HCT116 (cell line): ENCODE measurements around the gene KLK7. TPM values are rescaled to one million over a fixed set of nuclear protein-coding genes. Genes with fewer than 3 reads are reported as not detected.

Source experiments
- ATAC-seq: fragments of 200-7000 bp; cut with Tn5 transposase; 2 replicates; pipeline ENCODE4 v1.9.1; 2020; ENCODE audit warnings: mild to moderate bottlenecking, moderate library complexity
- BruUV-seq: library from RNA; stranded (reverse); fragments of 400-500 nt; replicated peaks from 2 replicates; lab custom pipeline; 2021; lab: Mats Ljungman, UMichigan
- CTCF ChIA-PET: fragments of 300-600 bp; sonication (Branson Sonifier 250); formaldehyde crosslinking; loops from one replicate; lab custom pipeline; 2021; ENCODE audit warnings: antibody characterized with exemption; lab: Charles Lee
- POLR2A ChIA-PET: fragments of 300-600, 350-600 bp; sonication (Branson Sonifier 250); formaldehyde crosslinking; loops from one replicate; lab custom pipeline; 2021; ENCODE audit warnings: antibody characterized with exemption; lab: Charles Lee
- RAD21 ChIA-PET, 2 experiments: fragments of 300-600 bp; sonication (Branson Sonifier 250); formaldehyde crosslinking; loops; one replicate each; lab custom pipeline; 2023; ENCODE audit warnings: low total read pairs in 2 of 2; ENCODE audit not compliant: uncharacterized antibody in 2 of 2, unreplicated experiment in 2 of 2, low non-redundant PET in 1 of 2; lab: Charles Lee
- DNase-seq: peaks from one replicate; pipeline ENCODE4 v3.0.0-alpha.2; 2010; ENCODE audit warnings: low read depth, low spot score
- H2AFZ ChIP-seq: fragments of 200-600 bp; shearing (Covaris generic), sonication (generic); 2 replicates; pipeline ENCODE4 v1.6.1; 2017; ENCODE audit warnings: low read depth, mixed run types, mixed read lengths, antibody characterized with exemption, low read length; ENCODE audit not compliant: poor library complexity, severe bottlenecking
- H3K27ac ChIP-seq: 2 replicates; pipeline ENCODE4 v1.5.1; 2012; ENCODE audit warnings: low read depth, low read length
- H3K27me3 ChIP-seq: fragments of 200-600 bp; sonication (generic); 2 replicates; pipeline ENCODE4 v1.6.1; 2016; ENCODE audit warnings: mixed run types, low read length, mixed read lengths; ENCODE audit not compliant: insufficient read depth
- H3K36me3 ChIP-seq, 2 experiments: fragments of 200-500 bp in 1 of 2; fragments of 200-600 bp in 1 of 2; sonication (Bioruptor generic) in 1 of 2; sonication (generic) in 1 of 2; 2 replicates each; pipeline versions ENCODE4 v1.5.1 to v1.6.1; 2014 to 2016; ENCODE audit warnings: low read length in 2 of 2, inconsistent platforms in 1 of 2, mixed read lengths in 1 of 2, mixed run types in 1 of 2; ENCODE audit not compliant: insufficient read depth in 2 of 2, control insufficient read depth in 1 of 2
- H3K4me1 ChIP-seq, 2 experiments: fragments of 200-600 bp in 1 of 2; sonication (generic) in 1 of 2; 2 replicates each; pipeline versions ENCODE4 v1.5.1 to v1.6.1; 2012 to 2017; ENCODE audit warnings: low read length in 2 of 2, inconsistent platforms in 1 of 2, mild to moderate bottlenecking in 1 of 2, mixed read lengths in 1 of 2, mixed run types in 1 of 2, moderate library complexity in 1 of 2; ENCODE audit not compliant: insufficient read depth in 2 of 2, control insufficient read depth in 1 of 2
- H3K4me2 ChIP-seq: fragments of 200-600 bp; sonication (generic); 2 replicates; pipeline ENCODE4 v1.6.1; 2017; ENCODE audit warnings: mixed run types, low read length, mixed read lengths
- H3K4me3 ChIP-seq, 2 experiments: fragments of 200-600 bp in 1 of 2; sonication (generic) in 1 of 2; replicated peaks in 1 of 2; 2 replicates each; pipeline ENCODE4 v1.5.1; 2011 to 2016; ENCODE audit warnings: low read length in 2 of 2, control low read depth in 1 of 2, low read depth in 1 of 2, mild to moderate bottlenecking in 1 of 2, mixed read lengths in 1 of 2, mixed run types in 1 of 2
- H3K79me2 ChIP-seq: fragments of 200-600 bp; sonication (generic); 2 replicates; pipeline ENCODE4 v1.6.1; 2017; ENCODE audit warnings: mild to moderate bottlenecking, mixed run types, low read length, moderate library complexity, mixed read lengths; ENCODE audit not compliant: insufficient read depth
- H3K9ac ChIP-seq: fragments of 200-600 bp; sonication (generic); 2 replicates; pipeline ENCODE4 v1.6.1; 2016; ENCODE audit warnings: low read length, mixed read lengths
- H3K9me2 ChIP-seq: fragments of 200-600 bp; sonication (generic), shearing (Covaris generic); 2 replicates; pipeline ENCODE4 v1.6.1; 2017; ENCODE audit warnings: mixed run types, mild to moderate bottlenecking, moderate library complexity; ENCODE audit not compliant: insufficient read depth
- H3K9me3 ChIP-seq, 2 experiments: fragments of 200-500 bp in 1 of 2; fragments of 200-600 bp in 1 of 2; sonication (Bioruptor generic) in 1 of 2; sonication (generic) in 1 of 2; 2 replicates each; pipeline ENCODE4 v1.6.1; 2014 to 2017; ENCODE audit warnings: low read length in 2 of 2, mixed read lengths in 2 of 2, inconsistent platforms in 1 of 2, low read depth in 1 of 2, mild to moderate bottlenecking in 1 of 2, mixed run types in 1 of 2, moderate library complexity in 1 of 2; ENCODE audit not compliant: control insufficient read depth in 1 of 2, insufficient read depth in 1 of 2
- H4K20me1 ChIP-seq: fragments of 200-600 bp; sonication (generic), shearing (Covaris generic); 2 replicates; pipeline ENCODE4 v1.6.1; 2017; ENCODE audit warnings: mixed run types, mild to moderate bottlenecking, moderate library complexity; ENCODE audit not compliant: insufficient read depth
- CBX3 ChIP-seq: IDR thresholded peaks from 2 replicates; pipeline ENCODE4 v1.6.1; 2012; ENCODE audit warnings: low read depth
- CTCF ChIP-seq, 3 experiments: fragments of 200-600 bp in 1 of 3; sonication (generic) in 1 of 3; IDR thresholded peaks in 2 of 3; conservative IDR thresholded peaks in 1 of 3; 2 replicates each; pipeline ENCODE4 v1.5.1; 2012 to 2017; ENCODE audit warnings: low read depth in 2 of 3, low read length in 2 of 3, antibody characterized with exemption in 1 of 3, borderline replicate concordance in 1 of 3, control low read depth in 1 of 3, mild to moderate bottlenecking in 1 of 3, mixed read lengths in 1 of 3, mixed run types in 1 of 3, moderate library complexity in 1 of 3; ENCODE audit not compliant: insufficient read depth in 1 of 3
- EZH2 ChIP-seq: fragments of 200-600 bp; sonication (generic); IDR thresholded peaks from 2 replicates; pipeline ENCODE4 v1.6.1; 2017; ENCODE audit warnings: antibody characterized with exemption, mixed run types
- EZH2phosphoT487 ChIP-seq: fragments of 200-600 bp; IDR thresholded peaks from 2 replicates; pipeline ENCODE4 v1.6.1; 2018; ENCODE audit warnings: antibody characterized with exemption, borderline replicate concordance
- FOSL1 ChIP-seq: IDR thresholded peaks from 2 replicates; pipeline ENCODE4 v1.6.1; 2012; ENCODE audit warnings: low read depth
- JUND ChIP-seq: IDR thresholded peaks from 2 replicates; pipeline ENCODE4 v1.6.1; 2012
- POLR2AphosphoS5 ChIP-seq: IDR thresholded peaks from 2 replicates; pipeline ENCODE4 v1.6.1; 2011; ENCODE audit warnings: mild to moderate bottlenecking, low read depth, low read length, moderate library complexity
- RAD21 ChIP-seq: IDR thresholded peaks from 2 replicates; pipeline ENCODE4 v1.6.1; 2012; ENCODE audit warnings: low read depth, mild to moderate bottlenecking
- REST ChIP-seq: IDR thresholded peaks from 2 replicates; pipeline ENCODE4 v1.6.1; 2012; ENCODE audit warnings: low read depth
- SP1 ChIP-seq: IDR thresholded peaks from 2 replicates; pipeline ENCODE4 v1.6.1; 2012; ENCODE audit warnings: low read depth
- SRF ChIP-seq: IDR thresholded peaks from 2 replicates; pipeline ENCODE4 v1.6.1; 2012; ENCODE audit warnings: low read depth
- ZFX ChIP-seq: fragments of 450-650 bp; IDR thresholded peaks from 2 replicates; pipeline ENCODE4 v1.6.1; 2017
- ZNF274 ChIP-seq: fragments of 200-500 bp; sonication (Bioruptor generic); IDR thresholded peaks from 2 replicates; pipeline ENCODE4 v1.6.1; 2014; ENCODE audit warnings: mild to moderate bottlenecking, low read depth, low read length, inconsistent platforms
- intact Hi-C: fragments of 100-400 bp; cut with micrococcal nuclease; formaldehyde crosslinking; loops from 2 replicates; pipeline ENCODE4 v1.10.0; 2022
- total RNA-seq: library from RNA; stranded (reverse); gene quantifications from one replicate; pipeline ENCODE4 v1.2.1, GENCODE V29; 2021; ENCODE audit not compliant: unreplicated experiment
- TF ChIP-seq, protein P1 (sequence below): IDR thresholded peaks from 2 replicates; pipeline ENCODE4 v1.6.1; 2012

The KLK7 gene
- total RNA-seq, 1 experiment from 2014 or later, result 30.5 TPM

GRCh38 chr19:51012661-51013190, 29.0 kb upstream of the KLK7 start:
- ATAC-seq (no peak), DNase-seq (no peak)
- no peaks in the 10 kb centered on the region for H3K9me2 ChIP-seq
- peaks cover 2 to 43% of the 10 kb centered on the region in 2 experiments for H3K4me1 ChIP-seq
- no peak overlapping the region for H2AFZ ChIP-seq
- H3K27me3 ChIP-seq, result no peaks in the 10 kb centered on the region
- H3K27ac ChIP-seq, result no peak overlapping the region
- no peak overlapping the region for H3K4me2 ChIP-seq
- CTCF ChIA-PET, result interaction anchor here (1.2 kb wide), 1 partner anchor 8 kb away, joined by 4 read pairs; no protein-coding TSS in a partner anchor
- intact Hi-C loops, result no loop called here
- no peaks in the 10 kb centered on the region for H3K79me2 ChIP-seq
- no peaks in the 10 kb centered on the region for H3K36me3 ChIP-seq
- POLR2A ChIA-PET, result interaction anchor here (0.7 to 1.2 kb wide), 2 partner anchors 12 to 208 kb away, joined by 3 read pairs; partner anchors contain the start of gene KLK8
- no peaks in the 10 kb centered on the region for H3K9me3 ChIP-seq
- RAD21 ChIA-PET, result no interaction called here
- BruUV-seq, result no TSS peak
- TF ChIP-seq SRF, result no peak
- no peak for TF ChIP-seq FOSL1
- no peak for TF ChIP-seq REST
- TF ChIP-seq EZH2, result no peak
- TF ChIP-seq ZFX, result no peak
- TF ChIP-seq RAD21, result no peak
- no peak for TF ChIP-seq ZNF274
- no peak for TF ChIP-seq CTCF (IDR thresholded peaks at IDR 0.05 in 2 of 3, conservative IDR thresholded peaks at IDR 0.05 in 1 of 3; ENCODE audit: borderline replicate concordance in 1 of 3, insufficient read depth in 1 of 3, low read depth in 2 of 3, low read length in 2 of 3)
- TF ChIP-seq POLR2AphosphoS5, result no peak
- no peak for TF ChIP-seq SP1
- no peak for TF ChIP-seq EZH2phosphoT487
- no peak for TF ChIP-seq JUND
- TF ChIP-seq CBX3, result no peak
- TF ChIP-seq, protein P1, sequence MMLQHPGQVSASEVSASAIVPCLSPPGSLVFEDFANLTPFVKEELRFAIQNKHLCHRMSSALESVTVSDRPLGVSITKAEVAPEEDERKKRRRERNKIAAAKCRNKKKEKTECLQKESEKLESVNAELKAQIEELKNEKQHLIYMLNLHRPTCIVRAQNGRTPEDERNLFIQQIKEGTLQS, result no peak
- TF ChIP-seq, all 23 proteins: peak for 0
- H3K9ac ChIP-seq, result no peak overlapping the region
- H4K20me1 ChIP-seq, result no peaks in the 10 kb centered on the region
- H3K4me3 ChIP-seq, result no peak overlapping the region
